ENCODE measurements around the gene TMPRSS13. TPM values are rescaled to one million over a fixed set of nuclear protein-coding genes. Genes with fewer than 3 reads are reported as not detected.

Gene TMPRSS13
- polyA plus RNA-seq, 2 of the 4 experiments (the other 2 are of a cell fraction): not detected

- no peak for TF ChIP-seq TP53 (CRISPR knock-in tag; IDR thresholded peaks at IDR 0.05)
- TF ChIP-seq, protein P1, sequence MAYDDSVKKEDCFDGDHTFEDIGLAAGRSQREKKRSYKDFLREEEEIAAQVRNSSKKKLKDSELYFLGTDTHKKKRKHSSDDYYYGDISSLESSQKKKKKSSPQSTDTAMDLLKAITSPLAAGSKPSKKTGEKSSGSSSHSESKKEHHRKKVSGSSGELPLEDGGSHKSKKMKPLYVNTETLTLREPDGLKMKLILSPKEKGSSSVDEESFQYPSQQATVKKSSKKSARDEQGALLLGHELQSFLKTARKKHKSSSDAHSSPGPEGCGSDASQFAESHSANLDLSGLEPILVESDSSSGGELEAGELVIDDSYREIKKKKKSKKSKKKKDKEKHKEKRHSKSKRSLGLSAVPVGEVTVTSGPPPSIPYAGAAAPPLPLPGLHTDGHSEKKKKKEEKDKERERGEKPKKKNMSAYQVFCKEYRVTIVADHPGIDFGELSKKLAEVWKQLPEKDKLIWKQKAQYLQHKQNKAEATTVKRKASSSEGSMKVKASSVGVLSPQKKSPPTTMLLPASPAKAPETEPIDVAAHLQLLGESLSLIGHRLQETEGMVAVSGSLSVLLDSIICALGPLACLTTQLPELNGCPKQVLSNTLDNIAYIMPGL (CRISPR knock-in tag; IDR thresholded peaks at IDR 0.05; ENCODE audit: borderline replicate concordance): no peak
- TF ChIP-seq ELK1 (IDR thresholded peaks at IDR 0.05; ENCODE audit: low read depth, low read length): no peak
- TF ChIP-seq TFCP2L1 (CRISPR knock-in tag; IDR thresholded peaks at IDR 0.05): no peak
- TF ChIP-seq, protein P2, sequence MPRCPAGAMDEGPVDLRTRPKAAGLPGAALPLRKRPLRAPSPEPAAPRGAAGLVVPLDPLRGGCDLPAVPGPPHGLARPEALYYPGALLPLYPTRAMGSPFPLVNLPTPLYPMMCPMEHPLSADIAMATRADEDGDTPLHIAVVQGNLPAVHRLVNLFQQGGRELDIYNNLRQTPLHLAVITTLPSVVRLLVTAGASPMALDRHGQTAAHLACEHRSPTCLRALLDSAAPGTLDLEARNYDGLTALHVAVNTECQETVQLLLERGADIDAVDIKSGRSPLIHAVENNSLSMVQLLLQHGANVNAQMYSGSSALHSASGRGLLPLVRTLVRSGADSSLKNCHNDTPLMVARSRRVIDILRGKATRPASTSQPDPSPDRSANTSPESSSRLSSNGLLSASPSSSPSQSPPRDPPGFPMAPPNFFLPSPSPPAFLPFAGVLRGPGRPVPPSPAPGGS (IDR thresholded peaks at IDR 0.05): no peak
- no peak for TF ChIP-seq MAFK (IDR thresholded peaks at IDR 0.05; ENCODE audit: partially characterized antibody)
- TF ChIP-seq FOSL2 (IDR thresholded peaks at IDR 0.05): no peak
- no peak for TF ChIP-seq FOSL2 (CRISPR knock-in tag; IDR thresholded peaks at IDR 0.05)
- no peak for TF ChIP-seq NPAS2 (CRISPR knock-in tag; IDR thresholded peaks at IDR 0.05; ENCODE audit: borderline replicate concordance)
Measured at GRCh38 chr11:117972044-117972443, 42.8 kb upstream of the TMPRSS13 start (continued).

DNA sequence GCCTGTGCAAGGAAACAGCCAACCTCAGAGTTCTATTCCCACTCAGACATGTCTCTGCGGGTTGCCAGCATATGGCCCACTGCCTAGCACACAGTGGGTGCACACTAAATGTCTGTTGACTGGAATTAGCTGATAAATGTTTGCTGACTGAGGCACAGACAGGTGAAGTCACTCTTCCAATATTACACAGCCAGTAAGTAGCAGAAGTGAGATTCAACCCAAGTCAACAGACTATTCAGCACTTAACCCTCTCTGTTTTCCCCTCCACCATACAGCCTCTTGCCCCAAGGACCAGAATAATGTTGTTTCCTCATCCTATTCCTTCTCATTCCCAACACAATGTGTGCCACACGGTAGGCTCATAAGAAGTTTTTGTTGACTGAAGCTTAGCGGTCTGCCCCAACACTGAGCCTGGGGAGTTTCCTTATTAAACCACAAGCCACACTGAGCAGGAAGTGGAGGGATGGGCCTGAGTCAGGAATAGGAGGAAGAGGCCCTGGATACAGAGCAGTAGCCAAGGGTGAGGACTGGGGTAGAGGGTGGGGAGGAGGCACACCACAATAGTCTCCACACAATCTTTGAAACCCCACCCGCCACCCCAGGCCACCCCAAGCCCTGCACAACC is 41.3 kb upstream of the TMPRSS13 start:
- WGBS (ENCODE audit: missing lambda C conversion rate): 43% methylated on average over 2 of the region's 4 CpGs
- Histone ChIP-seq H3K4me2 (no peak overlapping the region), H3K9me3 (no peaks in the 10 kb centered on the region), H3K4me1 (peaks cover 9% of the 10 kb centered on the region; the same call in 1 of the 3 replicates), H3K4me3 (no peak overlapping the region), H3K27ac (no peak overlapping the region)
- CTCF ChIA-PET: interaction anchor here (0.5 to 1.0 kb wide), 2 partner anchors 12 to 22 kb away, joined by 3 read pairs; no protein-coding TSS in a partner anchor
- POLR2A ChIA-PET: no interaction called here
- DNase-seq (ENCODE audit: low read depth in 1 of 2, low spot score in 1 of 2): no peak
- ATAC-seq: no peak
- no peak for TF ChIP-seq HOXB5 (CRISPR knock-in tag; IDR thresholded peaks at IDR 0.05)
- no peak for TF ChIP-seq FOSB (CRISPR knock-in tag; IDR thresholded peaks at IDR 0.05)
- no peak for TF ChIP-seq SMC3 (IDR thresholded peaks at IDR 0.05)
- no peak for TF ChIP-seq HOXB13 (CRISPR knock-in tag; IDR thresholded peaks at IDR 0.05; ENCODE audit: low read depth)
- no peak for TF ChIP-seq TP53 (CRISPR knock-in tag; IDR thresholded peaks at IDR 0.05)
- no peak for TF ChIP-seq EHF (CRISPR knock-in tag; IDR thresholded peaks at IDR 0.05)
- no peak for TF ChIP-seq ELK1 (IDR thresholded peaks at IDR 0.05; ENCODE audit: low read depth, low read length)
- TF ChIP-seq JUN (IDR thresholded peaks at IDR 0.05): no peak
- no peak for TF ChIP-seq ZFP36 (IDR thresholded peaks at IDR 0.05; ENCODE audit: borderline replicate concordance, partially characterized antibody)
- no peak for TF ChIP-seq RNF2 (IDR thresholded peaks at IDR 0.05; ENCODE audit: borderline replicate concordance, low read depth)
- TF ChIP-seq, protein P3, sequence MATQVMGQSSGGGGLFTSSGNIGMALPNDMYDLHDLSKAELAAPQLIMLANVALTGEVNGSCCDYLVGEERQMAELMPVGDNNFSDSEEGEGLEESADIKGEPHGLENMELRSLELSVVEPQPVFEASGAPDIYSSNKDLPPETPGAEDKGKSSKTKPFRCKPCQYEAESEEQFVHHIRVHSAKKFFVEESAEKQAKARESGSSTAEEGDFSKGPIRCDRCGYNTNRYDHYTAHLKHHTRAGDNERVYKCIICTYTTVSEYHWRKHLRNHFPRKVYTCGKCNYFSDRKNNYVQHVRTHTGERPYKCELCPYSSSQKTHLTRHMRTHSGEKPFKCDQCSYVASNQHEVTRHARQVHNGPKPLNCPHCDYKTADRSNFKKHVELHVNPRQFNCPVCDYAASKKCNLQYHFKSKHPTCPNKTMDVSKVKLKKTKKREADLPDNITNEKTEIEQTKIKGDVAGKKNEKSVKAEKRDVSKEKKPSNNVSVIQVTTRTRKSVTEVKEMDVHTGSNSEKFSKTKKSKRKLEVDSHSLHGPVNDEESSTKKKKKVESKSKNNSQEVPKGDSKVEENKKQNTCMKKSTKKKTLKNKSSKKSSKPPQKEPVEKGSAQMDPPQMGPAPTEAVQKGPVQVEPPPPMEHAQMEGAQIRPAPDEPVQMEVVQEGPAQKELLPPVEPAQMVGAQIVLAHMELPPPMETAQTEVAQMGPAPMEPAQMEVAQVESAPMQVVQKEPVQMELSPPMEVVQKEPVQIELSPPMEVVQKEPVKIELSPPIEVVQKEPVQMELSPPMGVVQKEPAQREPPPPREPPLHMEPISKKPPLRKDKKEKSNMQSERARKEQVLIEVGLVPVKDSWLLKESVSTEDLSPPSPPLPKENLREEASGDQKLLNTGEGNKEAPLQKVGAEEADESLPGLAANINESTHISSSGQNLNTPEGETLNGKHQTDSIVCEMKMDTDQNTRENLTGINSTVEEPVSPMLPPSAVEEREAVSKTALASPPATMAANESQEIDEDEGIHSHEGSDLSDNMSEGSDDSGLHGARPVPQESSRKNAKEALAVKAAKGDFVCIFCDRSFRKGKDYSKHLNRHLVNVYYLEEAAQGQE (IDR thresholded peaks at IDR 0.05): no peak
- no peak for TF ChIP-seq CHD2 (IDR thresholded peaks at IDR 0.05; ENCODE audit: low read length, partially characterized antibody)
- no peak for FAIRE-seq

All from A549 (cell line).